ENCODE results near the gene OSBPL8.

Gene OSBPL8

DNA sequence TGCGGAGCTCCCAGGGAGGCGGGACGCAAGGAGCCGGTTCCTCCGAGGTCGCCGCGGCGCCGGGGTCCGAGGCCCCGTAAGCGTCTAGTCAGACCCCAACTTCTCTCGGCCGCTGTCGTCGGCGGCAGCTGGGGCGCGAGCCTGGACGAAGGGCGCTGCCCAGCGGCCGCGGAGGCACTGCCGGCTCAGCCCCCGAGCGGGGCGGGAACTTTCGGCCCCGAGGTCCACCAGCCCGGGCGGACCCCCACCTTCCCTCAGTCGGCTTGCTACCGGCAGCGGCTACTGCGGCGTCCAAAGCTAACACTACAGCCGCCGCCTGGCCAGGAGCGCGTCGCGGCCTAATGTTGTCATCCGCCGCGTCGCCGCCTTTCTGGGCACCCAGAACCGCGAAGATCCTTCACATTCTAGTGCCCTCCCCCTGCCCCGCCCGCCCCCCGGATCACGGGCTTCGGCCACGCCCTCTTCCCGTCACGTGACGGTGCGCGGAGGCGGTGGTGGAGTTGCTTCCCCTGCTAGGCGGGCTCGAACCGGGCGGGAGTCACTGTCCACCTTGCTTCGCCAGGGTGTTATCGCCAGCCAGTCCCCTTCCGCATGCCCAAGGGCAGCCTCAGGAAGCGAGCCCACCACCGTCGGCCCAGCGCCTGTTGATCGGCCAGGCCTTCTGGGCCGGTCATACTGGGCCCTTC, at the start of gene OSBPL8:
Gene OSBPL8 (minus strand): TSS at position 372 of the 686 bp plus-strand sequence. CDS start 72,220 bp downstream, outside the sequence.
- DNase-seq (ENCODE audit: low spot score), result peak; percentile 95
- TF ChIP-seq CTCF (IDR thresholded peaks at IDR 0.05; ENCODE audit: borderline replicate concordance, control extremely low read depth, extremely low read depth, insufficient read depth, missing control alignments), result peak; percentile 56
- in situ Hi-C loops (cut with MboI; ENCODE audit: low sequenced_read_pairs, unreplicated experiment), result loop anchor here (25.0 kb wide), 1 partner anchor 1022 kb away; no protein-coding TSS in a partner anchor

DNA sequence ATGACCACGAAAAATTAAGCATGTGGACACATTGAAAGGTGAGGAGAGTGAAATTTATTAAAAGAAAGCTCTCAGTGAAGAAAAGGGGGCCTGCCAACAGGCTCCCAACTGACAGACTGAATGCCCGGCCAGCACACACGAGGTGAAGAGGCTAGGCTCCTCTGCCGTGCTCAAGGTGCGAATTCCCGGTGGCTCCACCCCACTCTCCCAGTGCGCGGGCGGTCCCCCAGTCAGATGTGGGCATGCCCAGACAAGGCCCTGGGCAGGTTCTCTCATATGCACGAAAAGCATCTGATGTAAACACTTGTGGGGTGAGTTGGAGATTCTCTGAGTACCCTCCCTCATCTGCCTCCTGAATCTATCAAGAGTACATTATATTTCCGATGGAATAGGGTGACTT, 48.5 kb upstream of the OSBPL8 start:
- in situ Hi-C loops (cut with MboI; ENCODE audit: low sequenced_read_pairs, unreplicated experiment), result loop anchor here (25.0 kb wide), 1 partner anchor 404 kb away; no protein-coding TSS in a partner anchor
- no peak for DNase-seq (ENCODE audit: low spot score)
- TF ChIP-seq CTCF (IDR thresholded peaks at IDR 0.05; ENCODE audit: borderline replicate concordance, control extremely low read depth, extremely low read depth, insufficient read depth, missing control alignments), result no peak

DNA sequence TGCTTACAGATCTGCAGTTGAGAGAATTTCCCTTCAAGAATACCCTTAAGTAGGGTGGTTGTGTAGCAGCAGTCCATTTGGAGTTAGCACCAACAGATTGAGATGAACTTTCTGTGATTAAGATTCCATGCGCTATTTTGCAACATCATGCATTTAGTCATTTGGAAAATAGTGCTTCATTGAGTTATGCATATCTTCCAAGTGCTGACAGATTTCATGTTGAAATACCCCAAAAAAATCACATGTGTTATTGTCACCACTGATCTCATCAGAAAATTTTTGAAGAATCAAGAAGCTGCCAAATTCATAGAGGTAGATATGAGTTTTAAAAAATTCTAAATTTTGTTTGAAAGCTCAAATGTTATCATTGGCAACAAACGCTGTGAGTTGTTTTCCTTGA, 35.5 kb upstream of the OSBPL8 start:
- no peak for TF ChIP-seq CTCF (IDR thresholded peaks at IDR 0.05; ENCODE audit: borderline replicate concordance, control extremely low read depth, extremely low read depth, insufficient read depth, missing control alignments)
- in situ Hi-C loops (cut with MboI; ENCODE audit: low sequenced_read_pairs, unreplicated experiment), result no loop called here
- no peak for DNase-seq (ENCODE audit: low spot score)

GRCh38 chr12:76591476-76591875, 31.9 kb upstream of the OSBPL8 start:
- in situ Hi-C loops (cut with MboI; ENCODE audit: low sequenced_read_pairs, unreplicated experiment), result no loop called here
- DNase-seq (ENCODE audit: low spot score), result no peak
- TF ChIP-seq CTCF (IDR thresholded peaks at IDR 0.05; ENCODE audit: borderline replicate concordance, control extremely low read depth, extremely low read depth, insufficient read depth, missing control alignments), result no peak

DNA sequence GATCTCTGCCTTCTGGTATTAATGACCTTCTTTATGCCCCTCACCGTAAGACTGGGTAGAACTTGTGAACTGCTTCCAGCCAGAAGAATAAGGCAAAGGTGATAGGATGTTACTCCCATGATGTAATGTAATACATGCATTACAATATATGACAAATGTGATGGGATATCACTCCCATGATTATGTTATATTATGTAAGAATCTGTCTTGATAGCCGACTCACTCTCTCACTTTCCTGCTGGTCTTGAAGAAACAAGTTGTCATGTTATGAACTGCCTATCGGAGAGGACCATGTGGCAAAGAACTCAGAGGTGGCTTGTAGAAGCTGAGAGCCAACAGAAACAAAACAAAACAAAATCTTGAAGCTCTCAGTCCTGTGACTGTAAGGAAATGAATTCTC, 30.6 kb upstream of the OSBPL8 start:
- DNase-seq (ENCODE audit: low spot score), result no peak
- in situ Hi-C loops (cut with MboI; ENCODE audit: low sequenced_read_pairs, unreplicated experiment), result no loop called here
- no peak for TF ChIP-seq CTCF (IDR thresholded peaks at IDR 0.05; ENCODE audit: borderline replicate concordance, control extremely low read depth, extremely low read depth, insufficient read depth, missing control alignments)

DNA sequence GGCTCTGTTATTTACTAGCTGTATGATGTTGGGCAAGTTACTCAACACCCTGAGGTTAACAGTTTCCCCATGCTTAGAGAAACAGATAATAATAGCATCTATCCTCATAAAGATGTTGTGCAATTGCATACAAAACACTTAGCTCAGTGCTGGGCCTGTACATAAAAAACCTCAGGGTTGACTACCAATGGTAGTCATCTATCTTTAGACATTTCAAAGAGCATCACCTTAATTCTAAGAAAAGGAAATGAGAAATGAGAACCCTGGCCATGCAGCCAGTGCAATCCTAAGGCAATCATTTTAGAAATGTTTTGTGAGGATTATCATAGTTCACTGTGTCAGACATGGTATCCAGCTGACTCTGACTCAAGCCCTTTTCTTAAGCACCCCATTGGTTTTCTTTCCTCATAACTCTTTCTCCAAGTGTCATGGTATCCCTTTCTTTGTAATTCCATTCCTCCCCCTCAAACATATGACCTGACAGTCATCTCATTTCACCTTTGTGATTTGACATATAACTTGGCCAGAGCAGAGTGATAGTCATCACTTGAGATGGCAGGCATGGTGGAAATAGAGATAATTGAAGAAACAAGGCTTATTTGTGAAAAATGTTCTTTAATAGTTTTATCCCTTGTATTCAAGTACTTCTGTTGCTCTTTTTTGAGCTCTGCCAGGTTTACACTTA, 29.5 kb upstream of the OSBPL8 start:
- no peak for TF ChIP-seq CTCF (IDR thresholded peaks at IDR 0.05; ENCODE audit: borderline replicate concordance, control extremely low read depth, extremely low read depth, insufficient read depth, missing control alignments)
- in situ Hi-C loops (cut with MboI; ENCODE audit: low sequenced_read_pairs, unreplicated experiment), result no loop called here
- DNase-seq (ENCODE audit: low spot score), result no peak
